H9 (cell line): ENCODE data around the gene RIPOR1. TPM values are rescaled to one million over a fixed set of nuclear protein-coding genes. Genes with fewer than 3 reads are reported as not detected.

Source experiments
- DNase-seq: peaks from one replicate; pipeline ENCODE4 v3.0.0-alpha.2; 2017
- H2AFZ ChIP-seq: one replicate; pipeline ENCODE4 v1.6.1; 2013; ENCODE audit warnings: mild to moderate bottlenecking, low read length, control low read depth, moderate library complexity
- H2AK5ac ChIP-seq: 2 replicates; pipeline ENCODE4 v1.6.1; 2013; ENCODE audit warnings: low read length, control low read depth, mixed read lengths; ENCODE audit not compliant: insufficient read length
- H2BK120ac ChIP-seq: one replicate; pipeline ENCODE4 v1.6.1; 2013; ENCODE audit warnings: low read depth, mild to moderate bottlenecking, low read length, control low read depth, inconsistent platforms; ENCODE audit not compliant: poor library complexity, severe bottlenecking
- H2BK12ac ChIP-seq: 2 replicates; pipeline ENCODE4 v1.6.1; 2013; ENCODE audit warnings: low read length, control low read depth, mixed read lengths, low read depth; ENCODE audit not compliant: insufficient read length
- H2BK15ac ChIP-seq: 2 replicates; pipeline ENCODE4 v1.6.1; 2013; ENCODE audit warnings: low read depth, low read length, control low read depth
- H2BK20ac ChIP-seq: one replicate; pipeline ENCODE4 v1.6.1; 2013; ENCODE audit warnings: low read depth, mild to moderate bottlenecking, low read length, control low read depth, inconsistent platforms; ENCODE audit not compliant: poor library complexity, severe bottlenecking
- H2BK5ac ChIP-seq: 2 replicates; pipeline ENCODE4 v1.6.1; 2013; ENCODE audit warnings: low read length, control low read depth, mixed read lengths; ENCODE audit not compliant: insufficient read length
- H3K14ac ChIP-seq: 2 replicates; pipeline ENCODE4 v1.6.1; 2013; ENCODE audit warnings: low read length, control low read depth; ENCODE audit not compliant: insufficient read depth
- H3K18ac ChIP-seq: 2 replicates; pipeline ENCODE4 v1.6.1; 2013; ENCODE audit warnings: low read depth, mild to moderate bottlenecking, mixed read lengths, low read length, control low read depth; ENCODE audit not compliant: insufficient read length
- H3K23ac ChIP-seq: 2 replicates; pipeline ENCODE4 v1.6.1; 2013; ENCODE audit warnings: low read length, control low read depth, mixed read lengths, low read depth; ENCODE audit not compliant: insufficient read length
- H3K23me2 ChIP-seq: 2 replicates; pipeline ENCODE4 v1.6.1; 2013; ENCODE audit warnings: low read depth, mild to moderate bottlenecking, mixed read lengths, low read length, control low read depth; ENCODE audit not compliant: insufficient read length, poor library complexity, severe bottlenecking
- H3K27ac ChIP-seq: 2 replicates; pipeline ENCODE4 v1.5.1; 2013; ENCODE audit warnings: low read length, control low read depth, mixed read lengths, low read depth; ENCODE audit not compliant: insufficient read length
- H3K27me3 ChIP-seq: 2 replicates; pipeline ENCODE4 v1.6.1; 2013; ENCODE audit warnings: low read length, control low read depth, inconsistent platforms; ENCODE audit not compliant: insufficient read depth
- H3K4ac ChIP-seq: 2 replicates; pipeline ENCODE4 v1.6.1; 2013; ENCODE audit warnings: low read depth, mild to moderate bottlenecking, control low read depth, inconsistent platforms, low read length, moderate library complexity
- H3K4me1 ChIP-seq: 2 replicates; pipeline ENCODE4 v1.6.1; 2013; ENCODE audit warnings: low read length, control low read depth, inconsistent platforms; ENCODE audit not compliant: insufficient read depth
- H3K4me2 ChIP-seq: 2 replicates; pipeline ENCODE4 v1.6.1; 2013; ENCODE audit warnings: low read length, control low read depth, mixed read lengths; ENCODE audit not compliant: insufficient read length, insufficient read depth
- H3K56ac ChIP-seq: 2 replicates; pipeline ENCODE4 v1.6.1; 2013; ENCODE audit warnings: low read depth, mild to moderate bottlenecking, mixed read lengths, low read length, control low read depth; ENCODE audit not compliant: insufficient read length
- H3K79me1 ChIP-seq: 2 replicates; pipeline ENCODE4 v1.6.1; 2013; ENCODE audit warnings: low read depth, mild to moderate bottlenecking, moderate library complexity, low read length, control low read depth, inconsistent platforms; ENCODE audit not compliant: insufficient read depth, poor library complexity, severe bottlenecking
- H3K79me2 ChIP-seq: 2 replicates; pipeline ENCODE4 v1.6.1; 2013; ENCODE audit warnings: low read length, control low read depth, inconsistent platforms; ENCODE audit not compliant: insufficient read depth
- H3K9ac ChIP-seq: 2 replicates; pipeline ENCODE4 v1.6.1; 2013; ENCODE audit warnings: low read length, control low read depth, mixed read lengths; ENCODE audit not compliant: insufficient read length; ENCODE audit errors: extremely low read depth
- H3K9me3 ChIP-seq: one replicate; pipeline ENCODE4 v1.6.1; 2013; ENCODE audit warnings: low read depth, low read length, inconsistent platforms; ENCODE audit not compliant: control insufficient read depth
- H3T11ph ChIP-seq: one replicate; pipeline ENCODE4 v1.6.1; 2013; ENCODE audit warnings: mild to moderate bottlenecking, low read length, control low read depth, inconsistent platforms
- H4K20me1 ChIP-seq: one replicate; pipeline ENCODE4 v1.6.1; 2013; ENCODE audit not compliant: control insufficient read depth, insufficient read length, insufficient read depth
- H4K5ac ChIP-seq: 2 replicates; pipeline ENCODE4 v1.6.1; 2013; ENCODE audit warnings: low read depth, mild to moderate bottlenecking, mixed read lengths, low read length, control low read depth; ENCODE audit not compliant: insufficient read length
- H4K8ac ChIP-seq: replicated peaks from 2 replicates; pipeline ENCODE4 v1.6.1; 2013; ENCODE audit warnings: low read length, control low read depth, mixed read lengths, low read depth; ENCODE audit not compliant: insufficient read length
- H4K91ac ChIP-seq: 2 replicates; pipeline ENCODE4 v1.6.1; 2013; ENCODE audit warnings: low read depth, mild to moderate bottlenecking, moderate library complexity, mixed read lengths, low read length, control low read depth; ENCODE audit not compliant: insufficient read length
- H3K27ac Mint-ChIP-seq, 3 experiments: 2 replicates in 2 of 3; 3 replicates in 1 of 3; pipeline ENCODE4 v1.8.0; 2020 to 2021; ENCODE audit warnings: mixed read lengths in 3 of 3, mild to moderate bottlenecking in 1 of 3, moderate library complexity in 1 of 3
- H3K27me3 Mint-ChIP-seq: 2 replicates; pipeline ENCODE4 v1.8.0; 2021; ENCODE audit warnings: low read depth, mild to moderate bottlenecking, moderate library complexity, mixed read lengths
- H3K36me3 Mint-ChIP-seq, 3 experiments: 2 replicates in 2 of 3; 3 replicates in 1 of 3; pipeline ENCODE4 v1.8.0; 2020 to 2021; ENCODE audit warnings: low read depth in 3 of 3, mixed read lengths in 3 of 3; ENCODE audit not compliant: insufficient read depth in 1 of 3
- H3K4me1 Mint-ChIP-seq, 2 experiments: 2 replicates each; pipeline ENCODE4 v1.8.0; 2020; ENCODE audit warnings: mixed read lengths in 2 of 2
- H3K4me3 Mint-ChIP-seq, 2 experiments: 2 replicates in 1 of 2; 3 replicates in 1 of 2; pipeline ENCODE4 v1.8.0; 2020 to 2021; ENCODE audit warnings: mild to moderate bottlenecking in 2 of 2, mixed read lengths in 2 of 2, moderate library complexity in 1 of 2
- H3K9me3 Mint-ChIP-seq, 2 experiments: 2 replicates in 1 of 2; 3 replicates in 1 of 2; pipeline ENCODE4 v1.8.0; 2020; ENCODE audit warnings: mild to moderate bottlenecking in 2 of 2, mixed read lengths in 2 of 2, moderate library complexity in 1 of 2
- CTCF ChIP-seq: fragments of 200-600 bp; sonication (generic); conservative IDR thresholded peaks from 3 replicates; pipeline ENCODE4 v1.8.0; 2021; ENCODE audit warnings: antibody characterized with exemption, mild to moderate bottlenecking
- WGBS: extraction: QIAGEN DNeasy Blood & Tissue Kit; methylation state at CpG from one replicate; pipeline ENCODE4 v1.1.7; 2013; ENCODE audit warnings: missing lambda C conversion rate, low lambda C conversion rate, mixed read lengths; ENCODE audit not compliant: insufficient read length; ENCODE audit errors: extremely low coverage; 5-methylcytosine and 5-hydroxymethylcytosine counted together
- total RNA-seq: library from RNA; stranded (reverse); gene quantifications from 2 replicates; pipeline ENCODE4 v1.2.1, GENCODE V29; 2021

The RIPOR1 gene
- total RNA-seq, 1 experiment from 2014 or later, result 14.3 TPM

DNA sequence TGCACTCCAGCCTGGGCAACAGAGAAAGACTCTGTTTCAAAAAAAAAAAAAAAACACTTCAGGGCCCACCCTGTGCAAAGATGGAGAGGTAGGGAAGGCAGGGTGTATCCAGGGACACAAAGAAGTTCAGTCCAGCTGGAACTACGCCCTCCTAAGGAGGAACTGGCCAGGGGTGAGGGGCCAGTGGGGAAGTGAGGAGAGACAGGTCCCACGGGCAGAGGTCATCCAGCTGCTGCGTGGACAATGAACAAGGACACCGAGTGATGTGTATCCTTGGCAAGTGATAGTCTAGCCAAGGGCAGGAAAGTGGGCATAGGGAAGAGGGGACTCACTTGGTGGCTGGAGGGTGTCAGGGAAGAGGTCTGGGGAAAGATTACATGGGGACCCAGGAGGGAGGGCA, 9.4 kb upstream of the RIPOR1 start:
- no peak overlapping the region for H2BK15ac ChIP-seq
- H3K27me3 Mint-ChIP-seq, result peaks cover 81% of the 10 kb centered on the region

More for the DNA sequence above, 9.4 kb upstream of the RIPOR1 start:
- no peak for TF ChIP-seq CTCF
- H4K20me1 ChIP-seq, result no peaks in the 10 kb centered on the region
- no peak overlapping the region for H3T11ph ChIP-seq
- no peaks in the 10 kb centered on the region for H3K9me3 ChIP-seq
- no peak overlapping the region for H3K9ac ChIP-seq
- no peaks in the 10 kb centered on the region; the same call in 1 of the 2 replicates for H3K27me3 ChIP-seq
- DNase-seq, result no peak
- no peak overlapping the region for H3K4ac ChIP-seq
- Mint-ChIP-seq H3K9me3 (peaks cover 3 to 4% of the 10 kb centered on the region in 2 experiments; a peak in 3 of 5 replicates), H3K27ac (no peak overlapping the region), H3K4me1 (peaks cover 2 to 5% of the 10 kb centered on the region in 2 experiments; a peak in 2 of 4 replicates), H3K36me3 (no peaks in the 10 kb centered on the region), H3K4me3 (no peak overlapping the region)
- no peaks in the 10 kb centered on the region for H3K79me1 ChIP-seq
- no peak overlapping the region for H3K27ac ChIP-seq
- no peak overlapping the region for H2BK5ac ChIP-seq
- H2AK5ac ChIP-seq, result no peak overlapping the region
- H2BK20ac ChIP-seq, result no peak overlapping the region
- no peak overlapping the region for H3K23ac ChIP-seq
- no peak overlapping the region for H3K18ac ChIP-seq
- no peak overlapping the region for H2AFZ ChIP-seq
- H4K91ac ChIP-seq, result no peak overlapping the region
- no peak overlapping the region for H3K4me2 ChIP-seq
- no peak overlapping the region for H2BK12ac ChIP-seq
- H3K79me2 ChIP-seq, result no peaks in the 10 kb centered on the region
- no CpG with 5 or more reads among the region's 4 CpGs for WGBS
- no peak overlapping the region for H4K8ac ChIP-seq
- H3K4me1 ChIP-seq, result no peaks in the 10 kb centered on the region
- H4K5ac ChIP-seq, result no peak overlapping the region
- no peak overlapping the region for H3K56ac ChIP-seq
- H2BK120ac ChIP-seq, result no peak overlapping the region
- no peaks in the 10 kb centered on the region for H3K23me2 ChIP-seq
- H3K14ac ChIP-seq, result no peak overlapping the region
